LNCaP clone FGC (cell line): ENCODE data around the gene SURF1.

Source experiments
- DNase-seq: peaks from one replicate; pipeline ENCODE4 v3.0.0-alpha.2; 2011; ENCODE audit warnings: low read depth
- H3K4me3 ChIP-seq: 2 replicates; pipeline ENCODE4 v1.5.1; 2011; ENCODE audit warnings: mild to moderate bottlenecking, low read depth, low read length, control low read depth
- CTCF ChIP-seq: IDR thresholded peaks from 2 replicates; pipeline ENCODE4 v1.5.1; 2012; ENCODE audit warnings: mild to moderate bottlenecking; ENCODE audit not compliant: control insufficient read depth, insufficient read depth; ENCODE audit errors: extremely low read depth

The SURF1 gene

GRCh38 chr9:133348718-133349573, 7.3 kb downstream of the SURF1 start:
- no peak for TF ChIP-seq CTCF
- DNase-seq: no peak

GRCh38 chr9:133347985-133348717, 8.1 kb downstream of the SURF1 start, which contains the start of the genes MED22 and RPL7A:
Gene MED22, minus strand, starts transcription at chr9:133348131. Its CDS starts 1,469 bp downstream, at chr9:133346662.
Gene RPL7A, plus strand, starts transcription at chr9:133348218. Its CDS starts 26 bp downstream, at chr9:133348244.
- H3K4me3 ChIP-seq: peak within 1 kb of the TSS; percentile 97
- peak; percentile 91 for DNase-seq
- TF ChIP-seq CTCF: no peak

More at GRCh38 chr9:133348718-133349573, 7.3 kb downstream of the SURF1 start:
- peak overlapping the region; percentile 97 for H3K4me3 ChIP-seq

- no peak for DNase-seq
- peak overlapping the region; percentile 97 for H3K4me3 ChIP-seq
- TF ChIP-seq CTCF: no peak
Measured at GRCh38 chr9:133347515-133347984, 8.7 kb downstream of the SURF1 start.

- peak overlapping the region; percentile 97 for H3K4me3 ChIP-seq
- no peak for TF ChIP-seq CTCF
- no peak for DNase-seq
Measured at GRCh38 chr9:133346021-133346785, 10.1 kb downstream of the SURF1 start.

GRCh38 chr9:133345596-133345995, 10.7 kb downstream of the SURF1 start:
- no peak overlapping the region for H3K4me3 ChIP-seq
- TF ChIP-seq CTCF: no peak
- no peak for DNase-seq

GRCh38 chr9:133344979-133345378, 11.3 kb downstream of the SURF1 start:
- no peak for TF ChIP-seq CTCF
- DNase-seq: no peak
- H3K4me3 ChIP-seq: no peak overlapping the region
